Activated CD4-positive, alpha-beta T cell treated with anti-CD3 and anti-CD28 coated beads, Interleukin-2, Interleukin-4, amounts not matched to agents 100 ng/mL and 50 ng/mL, durations not matched to agents 16 hours and 8 hours (primary cell): Measurements from ENCODE around the gene CYTH1.

Experiments used
- DNase-seq: peaks from one replicate; pipeline ENCODE4 v3.0.0-alpha.2; 2020; ENCODE audit warnings: low spot score

CYTH1 gene

DNA sequence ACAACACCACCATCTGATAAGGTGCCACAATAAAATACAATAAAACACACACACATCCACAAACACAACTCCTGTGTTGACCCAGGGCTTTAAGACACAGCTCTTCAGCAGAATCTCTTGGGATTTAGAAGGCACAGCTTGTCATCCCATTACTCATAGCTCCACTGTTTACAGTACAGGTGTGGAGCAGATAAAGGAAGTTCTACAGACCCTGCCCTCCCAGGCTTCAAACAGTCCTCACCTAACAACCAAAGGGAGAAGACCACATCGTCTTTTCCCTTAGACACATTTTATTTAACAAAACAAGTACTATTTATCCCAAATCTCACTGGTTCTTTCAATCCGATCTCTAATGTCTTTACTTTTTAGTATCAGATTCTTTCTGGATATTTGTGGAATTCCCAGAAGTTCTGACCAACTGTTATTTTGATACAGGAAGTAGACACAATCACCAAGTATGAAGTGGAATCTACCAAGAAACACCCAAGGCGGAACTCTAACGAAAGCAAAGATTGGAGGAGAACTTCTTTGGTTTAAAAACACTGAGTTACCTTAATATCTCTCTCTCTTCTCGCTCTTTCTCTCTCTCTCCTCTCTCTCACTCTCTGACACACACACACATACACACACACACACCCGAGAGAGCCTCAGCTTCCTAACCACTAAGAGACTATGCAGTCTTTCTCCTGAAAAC lies 46.1 kb downstream of the CYTH1 start:
- DNase-seq = peak; percentile 42

DNA sequence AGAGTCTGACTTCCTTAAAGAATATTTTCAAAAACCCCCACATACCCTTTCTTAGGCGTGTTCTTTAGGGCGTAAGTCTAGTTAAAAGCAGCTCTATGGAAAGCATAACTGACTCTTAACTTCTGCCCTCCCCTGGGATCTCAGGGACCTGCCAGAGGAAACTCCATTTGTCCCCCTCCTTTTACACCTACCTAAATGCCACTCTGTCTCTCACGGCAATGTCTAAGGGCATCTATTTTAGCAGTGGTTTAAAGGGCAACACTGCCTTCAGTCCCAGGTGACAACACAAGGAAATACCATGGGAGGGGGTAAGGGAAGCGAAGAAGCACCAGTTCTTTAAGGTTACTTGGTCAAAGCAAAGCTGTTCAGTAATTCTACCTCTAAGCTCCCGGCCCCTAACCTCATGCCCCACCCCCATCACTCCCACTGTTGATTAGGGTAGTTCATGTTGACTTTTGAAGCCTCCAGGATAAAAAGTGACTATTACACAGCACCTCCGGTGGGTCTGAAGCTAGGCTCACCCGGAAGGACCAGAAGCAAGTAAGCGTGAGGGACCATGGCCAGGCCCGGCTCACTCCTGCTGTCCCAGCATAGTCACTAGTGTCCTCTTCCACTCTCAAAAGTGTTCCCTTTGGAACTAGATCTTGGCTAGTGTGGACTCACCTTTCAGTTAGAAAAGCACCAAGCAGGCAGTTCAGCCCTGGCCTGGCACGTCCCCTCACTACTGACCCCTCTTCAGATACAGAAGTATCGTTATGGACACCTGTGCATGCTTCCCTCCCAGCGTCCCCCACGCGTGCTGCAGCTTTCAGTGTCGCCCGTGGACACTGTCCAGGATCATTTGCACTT lies 47.1 kb downstream of the CYTH1 start:
- DNase-seq = no peak

DNA sequence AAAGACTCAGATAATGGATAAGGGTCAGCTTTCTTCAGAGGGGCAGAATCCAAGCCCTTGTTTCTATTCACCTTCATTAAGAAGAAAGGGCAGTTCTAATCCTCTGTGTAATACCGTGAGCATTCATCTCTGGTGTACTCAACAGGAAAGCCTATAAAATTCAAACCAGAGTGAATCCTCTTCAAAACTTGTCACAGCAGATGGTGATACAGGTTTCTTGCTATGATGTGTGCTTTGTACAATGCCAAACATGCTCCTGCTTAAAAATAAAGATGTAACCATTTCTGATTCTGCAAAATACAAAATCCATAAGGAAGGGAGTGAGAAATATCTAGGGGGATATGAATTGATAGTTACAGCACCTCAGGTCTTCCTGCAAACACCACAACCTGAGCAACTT lies 49.7 kb downstream of the CYTH1 start:
- DNase-seq = no peak

DNA sequence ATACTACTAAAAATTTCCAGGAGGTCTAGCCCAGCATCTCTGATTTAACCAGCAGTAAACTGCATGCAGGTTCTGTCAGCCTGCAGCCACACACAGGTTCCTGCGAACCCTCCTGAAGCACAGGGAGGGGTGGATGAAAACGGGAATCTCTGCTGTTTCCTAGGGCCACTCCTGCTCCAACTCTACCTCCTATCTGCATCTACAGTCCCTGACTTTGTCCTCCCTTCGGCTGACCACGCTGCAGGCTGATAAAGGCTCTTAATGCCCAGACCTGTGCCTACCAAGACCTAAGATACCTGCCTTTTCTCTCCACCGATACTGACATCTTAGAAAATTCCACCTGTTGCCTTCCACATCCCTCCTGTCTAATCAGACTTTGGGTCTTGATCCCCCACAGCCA lies 50.2 kb downstream of the CYTH1 start:
- DNase-seq = no peak

DNA sequence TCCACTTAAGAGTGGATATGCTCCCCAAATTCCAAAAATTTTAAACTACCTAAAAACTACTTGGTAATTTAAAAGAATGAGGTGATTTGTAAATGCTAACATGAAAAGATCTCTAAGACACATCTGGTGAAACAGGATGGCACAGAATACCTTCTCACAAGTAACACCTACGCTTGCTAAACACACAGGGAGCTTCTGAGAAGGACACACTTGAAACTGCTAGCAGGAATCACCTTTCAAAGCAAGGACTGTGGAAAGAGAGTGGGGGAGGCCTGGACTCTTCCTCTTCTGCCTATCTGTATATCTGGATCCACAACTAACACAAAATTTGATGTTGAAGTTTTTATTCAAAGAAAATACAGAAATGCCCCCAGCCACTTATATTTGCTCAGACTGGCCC lies 52.4 kb downstream of the CYTH1 start:
- DNase-seq = no peak

DNA sequence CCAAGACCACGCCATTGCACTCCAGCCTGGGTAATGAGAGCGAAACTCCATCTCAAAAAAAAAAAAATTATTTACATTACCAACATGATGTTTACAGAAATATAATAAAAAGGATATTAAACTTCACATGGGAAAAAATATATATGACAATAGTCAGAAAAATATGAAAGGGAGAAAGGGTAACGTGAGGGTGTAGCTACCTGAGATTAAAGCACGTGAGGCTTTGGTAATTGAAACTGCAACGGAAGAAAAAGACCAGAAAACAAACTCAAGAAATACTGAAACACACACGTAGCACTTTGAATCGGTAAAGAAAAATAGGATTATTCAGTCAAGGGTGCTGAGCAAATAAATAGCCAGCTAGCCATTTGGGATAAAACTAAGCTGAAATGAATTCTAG lies 53.6 kb downstream of the CYTH1 start:
- DNase-seq = no peak

DNA sequence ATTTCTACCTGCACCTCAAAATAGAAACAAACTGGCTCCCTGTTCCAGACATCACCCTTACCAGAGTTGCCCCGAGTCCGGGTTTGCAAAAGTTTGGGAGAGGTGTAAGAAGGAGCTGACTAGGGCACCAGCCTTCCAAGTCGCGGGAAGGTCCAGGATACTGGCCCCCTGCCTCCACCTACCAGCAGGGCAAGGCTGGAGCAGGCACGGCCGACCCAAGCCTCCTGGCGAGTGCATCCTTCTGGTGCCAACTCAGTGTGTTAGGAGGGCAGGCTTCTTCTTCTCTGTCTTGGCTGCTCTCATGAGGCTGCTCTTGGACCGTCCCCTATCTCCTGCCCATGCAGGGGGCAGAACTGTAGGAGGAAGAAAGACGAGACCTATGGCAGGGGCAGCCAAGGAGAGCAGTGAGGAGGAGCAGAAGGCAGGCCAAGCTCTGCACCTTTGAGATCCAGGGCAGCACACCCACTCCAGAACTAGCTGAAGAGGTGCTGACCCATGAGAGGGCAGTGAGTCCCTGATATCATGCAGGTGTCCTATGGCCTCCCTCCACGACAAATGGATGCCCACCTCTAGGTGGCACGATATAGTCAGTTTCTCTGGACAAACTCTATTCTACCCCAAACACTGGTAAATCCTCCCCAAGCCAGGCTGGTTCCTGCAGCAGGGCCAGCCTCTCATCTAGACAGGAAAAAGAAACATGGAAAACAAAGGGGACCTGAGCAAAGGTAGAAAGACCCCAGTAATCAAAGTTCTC lies 54.4 kb downstream of the CYTH1 start:
- no peak for DNase-seq

DNA sequence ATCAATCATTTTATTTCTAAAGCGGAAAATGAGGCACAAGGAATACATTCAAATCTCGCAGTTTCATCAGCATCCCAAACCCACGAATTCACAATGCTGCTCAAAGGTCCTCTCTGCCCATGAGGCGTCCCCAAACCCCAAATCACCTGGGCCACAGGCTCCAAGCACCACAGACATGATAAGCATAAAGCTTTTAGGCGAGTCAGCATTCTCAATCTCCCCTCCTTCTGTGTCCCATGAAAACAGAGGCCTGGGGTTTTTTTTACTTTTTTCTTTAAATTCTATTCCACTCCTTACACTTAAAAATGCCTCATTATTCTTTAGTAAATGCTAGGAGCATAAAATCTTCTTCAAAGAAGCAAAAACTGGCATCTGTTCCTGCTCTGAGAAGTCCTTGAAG lies 55.0 kb downstream of the CYTH1 start:
- no peak for DNase-seq

DNA sequence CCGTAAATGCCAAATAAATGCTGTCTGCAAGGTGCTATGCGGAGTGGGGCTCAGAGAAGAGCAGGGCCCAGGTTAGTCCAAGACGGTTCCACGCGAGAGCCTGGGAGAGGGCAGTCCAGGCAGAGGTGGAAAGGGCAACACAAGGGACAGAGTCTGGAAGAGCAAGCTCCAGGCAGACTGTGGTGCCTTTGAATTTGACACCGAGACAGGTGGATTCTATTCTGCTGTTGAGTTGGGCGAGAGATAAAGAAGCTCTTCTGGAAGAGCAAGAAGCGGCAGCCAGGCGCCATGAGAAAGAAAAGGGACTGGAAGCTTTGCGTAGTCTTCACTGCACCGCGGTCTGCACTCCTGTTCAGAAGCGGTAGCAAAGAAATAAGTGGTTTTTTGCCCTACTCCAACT lies 55.6 kb downstream of the CYTH1 start:
- no peak for DNase-seq

DNA sequence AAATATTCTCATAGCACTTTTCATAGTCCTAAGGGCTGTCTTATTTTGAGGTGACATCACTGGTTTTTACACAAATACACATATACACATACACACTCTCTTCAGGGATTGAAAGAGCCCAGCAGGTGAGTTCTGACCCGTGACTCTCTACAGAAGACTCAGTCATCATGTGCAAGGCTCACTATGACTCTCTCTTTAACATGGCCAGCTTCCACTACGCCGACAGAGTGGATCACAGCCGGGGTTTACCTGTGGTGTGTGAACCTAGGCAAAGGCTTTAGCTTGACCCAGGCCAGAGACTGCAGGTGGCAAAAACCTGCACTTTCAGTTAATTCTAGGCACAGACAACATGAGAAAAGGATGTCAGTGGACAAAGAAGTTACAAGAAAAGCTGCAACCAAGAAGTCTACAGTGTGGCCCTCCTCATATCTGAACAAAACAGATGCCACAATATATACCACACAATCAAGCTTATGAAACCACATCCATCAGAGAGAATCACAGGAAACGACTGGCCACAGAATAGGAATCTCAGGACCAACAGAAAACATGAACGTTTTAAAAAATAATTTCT lies 56.5 kb downstream of the CYTH1 start:
- peak; percentile 66 for DNase-seq

DNA sequence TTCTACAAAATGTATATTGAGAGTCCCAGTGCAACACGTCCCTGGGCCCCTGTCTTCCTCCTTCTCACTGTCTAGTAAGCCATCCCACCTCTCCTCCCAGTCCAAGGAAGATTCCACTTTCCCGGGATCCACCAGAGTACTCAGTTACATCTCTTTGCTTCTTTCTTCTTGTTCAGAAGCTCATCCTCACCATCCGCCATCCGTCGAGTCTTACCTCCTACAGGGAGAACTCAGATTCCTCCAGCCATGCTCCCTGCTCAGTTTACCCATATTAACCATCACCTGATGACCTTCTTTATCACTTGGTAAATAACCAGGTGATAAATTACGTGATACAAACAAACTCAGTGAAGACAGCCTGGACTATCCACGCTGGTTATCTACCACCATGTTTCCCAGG lies 57.1 kb downstream of the CYTH1 start:
- DNase-seq = no peak

DNA sequence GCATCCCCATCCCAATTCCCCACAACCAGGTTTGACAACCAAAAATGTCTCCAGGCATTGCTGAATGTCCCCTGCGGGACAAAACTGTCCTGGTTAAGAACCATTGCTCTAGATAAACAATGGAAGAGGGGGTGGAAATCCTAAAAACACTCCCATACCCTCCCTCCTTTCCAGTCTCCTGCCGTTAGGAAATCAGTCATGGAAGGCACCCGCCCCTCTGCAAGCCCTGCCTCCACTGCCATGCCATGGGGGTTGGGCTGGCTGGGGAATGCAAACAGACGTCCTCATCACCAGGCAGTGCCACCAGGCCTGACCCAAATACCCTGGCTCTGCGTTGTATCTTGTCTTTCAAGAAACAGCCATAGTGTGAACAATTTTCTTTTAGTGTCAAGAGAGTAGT lies 57.5 kb downstream of the CYTH1 start:
- DNase-seq = no peak

DNA sequence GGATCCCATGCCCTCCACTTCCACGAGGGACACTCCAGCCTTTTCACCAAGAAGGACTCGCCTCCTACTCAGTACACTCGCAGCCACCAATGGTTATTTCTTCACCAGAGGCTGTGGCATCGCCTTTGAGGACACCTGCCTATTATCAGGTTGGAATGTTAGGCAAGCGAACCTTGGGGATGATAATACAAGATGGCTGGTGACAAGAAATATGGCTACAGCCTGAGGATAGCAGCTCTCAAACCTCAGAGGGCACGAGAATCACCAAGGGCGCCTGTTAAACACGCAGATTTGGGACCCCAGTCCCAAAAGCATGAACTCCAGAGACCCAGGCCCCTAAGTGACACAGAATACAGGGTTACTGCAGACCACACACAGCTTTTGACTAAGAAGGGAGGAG lies 58.1 kb downstream of the CYTH1 start:
- no peak for DNase-seq

DNA sequence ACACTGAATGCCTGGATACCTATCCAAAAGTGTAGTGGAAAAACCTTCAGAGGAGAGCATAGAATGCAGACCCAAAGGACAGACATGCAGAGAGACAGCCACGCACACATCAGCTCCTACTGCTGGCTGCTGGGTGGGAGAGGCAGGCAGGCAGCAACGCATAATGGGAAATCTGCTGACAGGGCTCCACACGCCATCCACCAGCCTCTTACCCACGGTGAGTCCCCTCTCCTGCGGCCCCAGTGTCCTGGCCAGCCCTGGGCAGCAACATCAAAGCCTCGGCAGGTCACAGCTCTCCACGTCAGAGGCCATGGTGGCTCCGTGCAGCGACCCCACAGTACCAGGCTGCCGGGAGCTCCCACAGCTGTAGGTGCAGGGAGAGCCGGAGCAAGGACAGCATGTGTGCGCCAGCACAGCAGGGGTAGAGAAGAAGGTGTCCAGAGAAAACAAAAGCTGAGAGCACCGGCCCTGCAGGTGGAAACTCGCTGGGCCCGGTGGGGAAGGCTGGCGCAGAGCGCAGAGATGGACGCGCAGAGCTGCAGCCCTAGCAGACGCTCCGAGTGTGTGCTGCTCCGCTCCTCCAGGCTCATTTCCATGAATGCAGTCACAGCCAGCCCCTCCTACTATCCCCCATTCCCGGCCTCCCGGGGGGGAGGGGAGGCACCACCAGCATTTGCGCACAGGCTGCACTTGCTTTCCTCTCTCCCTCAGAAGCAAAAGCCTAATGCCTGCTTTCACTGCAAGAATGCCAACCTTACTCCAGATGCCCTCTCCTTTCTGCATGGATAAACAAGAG lies 58.9 kb downstream of the CYTH1 start:
- no peak for DNase-seq

DNA sequence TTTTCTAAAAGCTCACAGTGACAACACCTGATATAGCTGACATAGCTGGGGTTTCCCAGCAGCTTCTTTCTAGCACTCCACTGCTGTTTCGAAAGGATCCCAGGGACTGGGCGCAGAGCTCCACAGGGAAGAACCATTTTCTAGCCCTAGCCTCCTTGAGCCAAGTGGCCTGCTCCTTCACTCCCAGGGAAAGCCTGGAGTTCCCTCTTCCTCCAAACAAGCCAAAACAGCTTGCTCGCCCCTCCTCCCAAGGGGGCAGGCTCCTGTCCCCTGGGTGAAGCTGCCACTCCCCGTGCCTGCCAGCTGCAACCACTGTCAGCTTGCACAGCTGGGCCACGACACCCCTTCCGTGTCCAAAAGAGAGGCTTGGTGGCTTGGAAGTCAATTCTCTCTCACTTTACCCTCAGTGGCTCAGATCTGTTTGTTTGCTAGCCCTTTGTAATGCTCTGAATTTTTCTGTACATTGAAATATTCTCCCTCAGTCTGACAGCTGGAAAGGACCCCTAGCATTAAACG lies 59.8 kb downstream of the CYTH1 start:
- DNase-seq = no peak

DNA sequence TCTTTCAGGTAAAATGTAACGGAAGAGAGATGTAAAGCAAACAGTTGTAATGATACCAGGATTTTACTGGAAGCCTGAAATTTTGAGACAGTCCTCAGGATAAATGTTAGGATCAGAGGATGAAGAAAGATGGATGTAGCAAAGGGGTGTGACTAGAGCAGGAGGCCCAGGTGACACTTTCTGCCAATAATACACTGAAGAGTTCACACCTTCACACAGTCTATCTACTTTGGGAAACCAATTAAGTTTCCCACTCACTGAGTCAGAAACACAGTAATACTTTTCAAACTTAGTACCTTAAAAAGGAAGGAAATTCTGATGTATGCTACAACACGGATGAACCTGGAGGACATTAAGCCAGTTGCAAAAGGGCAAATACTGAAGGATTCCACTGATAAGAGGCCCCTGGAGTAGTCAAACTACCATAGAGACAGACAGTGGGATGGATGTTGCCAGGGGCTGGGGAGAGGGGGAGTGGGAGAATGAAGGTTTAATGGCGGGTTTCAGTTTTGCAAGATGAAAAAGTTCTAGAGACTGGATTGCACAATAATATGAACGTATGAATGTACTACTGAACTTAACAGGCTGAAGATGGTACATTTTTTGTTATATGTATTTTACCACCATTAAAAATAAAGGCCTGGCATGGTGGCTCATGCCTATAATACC lies 62.3 kb downstream of the CYTH1 start:
- peak; percentile 20 for DNase-seq

DNA sequence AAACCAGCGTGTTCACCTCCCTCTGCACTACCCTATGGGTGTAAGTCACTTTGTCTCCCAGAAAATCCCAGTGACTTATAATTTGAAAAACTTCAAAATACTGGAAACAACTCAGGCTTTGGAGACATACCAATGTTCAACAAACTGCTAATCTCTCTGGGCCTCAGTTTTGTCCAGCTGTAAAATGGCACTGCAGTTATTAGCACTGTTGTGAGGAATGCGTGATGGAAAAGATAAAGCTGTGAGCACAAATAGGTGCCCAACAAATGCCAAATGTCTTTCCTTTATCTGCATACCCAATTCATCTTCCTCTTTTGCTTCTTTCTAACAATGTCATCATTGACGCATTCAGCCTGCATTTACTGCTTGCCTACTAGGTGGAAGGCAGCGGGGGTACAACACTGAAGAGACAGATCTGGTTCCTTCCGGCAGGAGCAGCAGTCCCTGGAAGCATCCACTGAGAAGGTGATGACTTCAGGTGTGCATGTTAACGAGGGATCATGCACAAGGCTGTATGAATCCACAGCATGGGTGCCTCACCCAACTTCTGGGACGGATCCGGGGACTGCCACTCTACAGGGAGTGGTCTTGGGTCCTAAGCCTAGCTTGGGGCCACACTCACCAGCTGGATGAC lies 63.4 kb downstream of the CYTH1 start:
- DNase-seq = no peak

DNA sequence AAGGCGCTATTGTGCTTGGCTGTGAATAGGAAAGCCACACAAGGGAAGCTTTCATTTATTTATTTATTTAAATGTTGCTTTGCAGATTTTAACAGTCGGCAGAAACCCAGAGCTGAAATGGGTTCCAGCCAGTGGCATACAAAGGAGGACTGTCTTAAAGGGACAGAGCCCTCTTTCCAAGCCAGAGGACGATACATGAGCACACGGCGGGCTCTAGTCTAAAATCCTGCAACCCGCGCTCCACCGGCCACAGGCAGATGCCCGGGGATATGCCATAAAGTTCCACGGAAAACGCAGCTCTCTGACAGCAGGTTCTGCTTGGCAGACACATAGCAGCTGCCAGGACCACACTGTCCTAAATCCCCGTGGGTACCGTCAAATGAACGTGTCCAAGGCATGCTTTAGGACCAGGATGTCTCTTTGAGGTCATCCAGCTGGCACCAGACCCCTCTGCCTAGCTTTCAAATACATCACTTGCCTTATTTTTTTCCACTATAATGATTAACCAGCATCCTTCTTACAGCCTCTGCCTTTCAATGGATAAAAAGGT lies 64.6 kb downstream of the CYTH1 start:
- DNase-seq = no peak

DNA sequence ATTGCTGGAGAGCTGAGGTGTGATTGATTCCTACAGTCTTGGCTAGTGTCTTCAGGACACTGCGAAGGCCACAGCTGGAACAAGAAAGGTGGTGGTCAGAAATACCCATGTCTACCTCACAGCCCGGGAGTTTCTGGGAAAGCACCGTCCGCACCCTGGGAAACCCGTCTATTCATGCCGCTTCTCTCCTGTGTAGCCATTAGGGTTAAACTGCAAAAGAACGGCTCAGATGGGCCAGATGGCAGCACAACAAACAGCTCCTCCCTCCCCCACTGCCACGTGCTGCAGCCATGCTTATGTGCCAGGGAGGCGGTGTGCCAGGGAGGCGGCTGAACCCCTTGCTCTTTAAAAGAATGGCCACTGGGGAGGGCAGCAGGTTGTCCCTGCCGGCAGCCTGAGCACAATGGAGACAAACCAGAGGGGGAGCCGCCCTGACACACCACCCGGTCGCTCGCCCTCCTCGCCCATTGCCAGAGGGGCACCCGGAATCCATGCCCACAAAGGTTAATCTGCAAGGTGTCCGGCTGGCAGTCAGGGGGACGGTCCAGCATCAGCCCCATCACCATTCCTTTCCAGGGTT lies 65.2 kb downstream of the CYTH1 start:
- peak; percentile 25 for DNase-seq

DNA sequence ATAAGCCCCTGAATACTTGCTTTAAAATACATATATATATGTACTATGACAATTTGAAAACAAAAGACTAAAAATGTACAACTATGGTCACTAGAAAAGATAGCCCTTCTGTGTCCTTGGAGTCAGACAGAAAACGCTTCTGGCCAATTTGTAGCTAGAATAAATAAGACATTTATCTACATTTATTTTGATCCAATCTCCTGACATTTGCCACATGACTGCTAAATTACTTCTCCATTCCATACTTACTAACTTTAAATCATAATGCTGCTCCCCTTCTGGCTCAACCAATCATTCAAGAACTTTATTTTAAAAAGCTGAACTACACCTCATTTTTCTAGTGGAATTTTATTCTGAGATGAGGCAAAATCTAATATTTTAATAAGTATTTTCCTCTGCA lies 65.8 kb downstream of the CYTH1 start:
- DNase-seq = no peak
